ENCODE data around the gene ANXA2R. TPM values are rescaled to one million over a fixed set of nuclear protein-coding genes. Genes with fewer than 3 reads are reported as not detected.

Gene ANXA2R
- total and polyA plus RNA-seq, 2 of the 13 experiments (the other 11 are each of a cell fraction or from before 2014, with no cell fraction given), result 0.95 to 1.3 TPM

GRCh38 chr5:43066799-43067741, 27.0 kb upstream of the ANXA2R start (continued):
- no peak for TF ChIP-seq TRIM22 (IDR thresholded peaks at IDR 0.05)
- no peak for TF ChIP-seq E2F5 (CRISPR knock-in tag; conservative IDR thresholded peaks at IDR 0.05)
- TF ChIP-seq MNT (IDR thresholded peaks at IDR 0.05), result no peak
- peak; percentile 83 for TF ChIP-seq PHF20 (CRISPR knock-in tag; IDR thresholded peaks at IDR 0.05)
- TF ChIP-seq U2AF2 (IDR thresholded peaks at IDR 0.05; ENCODE audit: low read depth, low read length), result no peak
- TF ChIP-seq ZFP91 (CRISPR knock-in tag; IDR thresholded peaks at IDR 0.05; ENCODE audit: borderline replicate concordance), result peak; percentile 62; the same call in 1 of the 2 replicates
- no peak for TF ChIP-seq RAD21 (CRISPR knock-in tag; IDR thresholded peaks at IDR 0.05)
- peak; percentile 23; the same call in 1 of the 2 replicates for TF ChIP-seq KLF12 (CRISPR knock-in tag; IDR thresholded peaks at IDR 0.05; ENCODE audit: borderline replicate concordance)
- no peak for TF ChIP-seq ZNF234 (CRISPR knock-in tag; conservative IDR thresholded peaks at IDR 0.05)
- peak; percentile 69; the same call in 1 of the 2 replicates for TF ChIP-seq ZMAT3 (CRISPR knock-in tag; conservative IDR thresholded peaks at IDR 0.05)
- TF ChIP-seq EEA1 (CRISPR knock-in tag; IDR thresholded peaks at IDR 0.05; ENCODE audit: borderline replicate concordance), result no peak
- no peak for TF ChIP-seq ZNF766 (CRISPR knock-in tag; IDR thresholded peaks at IDR 0.05; ENCODE audit: borderline replicate concordance)
- TF ChIP-seq ATAD3A (CRISPR knock-in tag; IDR thresholded peaks at IDR 0.05), result no peak
- TF ChIP-seq ZKSCAN1 (IDR thresholded peaks at IDR 0.05; ENCODE audit: low read length), result no peak
- TF ChIP-seq HIC2 (CRISPR knock-in tag; IDR thresholded peaks at IDR 0.05; ENCODE audit: low read depth), result no peak
- no peak for TF ChIP-seq ZNF282 (IDR thresholded peaks at IDR 0.05; ENCODE audit: partially characterized antibody)
- no peak for TF ChIP-seq E2F1 (CRISPR knock-in tag; IDR thresholded peaks at IDR 0.05)
- peak; percentile 95 for TF ChIP-seq ASH2L (IDR thresholded peaks at IDR 0.05; ENCODE audit: insufficient read length, low read depth, low read length)
- peak; percentile 45; the same call in 1 of the 2 replicates for TF ChIP-seq GATAD2A (CRISPR knock-in tag; IDR thresholded peaks at IDR 0.05)
- TF ChIP-seq ZC3H4 (CRISPR knock-in tag; IDR thresholded peaks at IDR 0.05; ENCODE audit: borderline replicate concordance), result no peak; the same call in 1 of the 2 replicates
- peak; percentile 53 for TF ChIP-seq ZNF709 (CRISPR knock-in tag; IDR thresholded peaks at IDR 0.05)
